Activated naive CD4-positive, alpha-beta T cell (primary cell): ENCODE results near the gene FZR1.
"Not testable (repeated sequence)": the region's sequence is repeated elsewhere in the genome, so short reads cannot be mapped to it uniquely, and the experiment has no call there.

Experiments
- DNase-seq, 4 experiments: peaks; one replicate each; lab custom pipeline; 2025; lab: John Stamatoyannopoulos, UW

Gene FZR1

GRCh38 chr19:3514930-3515329 is 8.8 kb downstream of the FZR1 start:
- DNase-seq, result no peak

- no peak for DNase-seq
These were observed 9.8 kb downstream of the FZR1 start for GRCh38 chr19:3515891-3516422.

- DNase-seq, result peak in 1 of 4 experiments; percentile 27
These were observed 10.6 kb downstream of the FZR1 start for GRCh38 chr19:3516675-3517207.

GRCh38 chr19:3517638-3518037 is 11.5 kb downstream of the FZR1 start:
- DNase-seq, result no peak

GRCh38 chr19:3518255-3518654 is 12.1 kb downstream of the FZR1 start:
- DNase-seq, result no peak

- no peak for DNase-seq
These were observed 12.5 kb downstream of the FZR1 start for GRCh38 chr19:3518659-3519058.

- no peak for DNase-seq
These were observed 13.0 kb downstream of the FZR1 start for GRCh38 chr19:3519126-3519525.

- no peak for DNase-seq
These were observed 14.3 kb downstream of the FZR1 start for GRCh38 chr19:3520166-3521103.

- DNase-seq, result no peak
These were observed 15.0 kb downstream of the FZR1 start for GRCh38 chr19:3521104-3521445.

- DNase-seq, result no peak
These were observed 16.6 kb downstream of the FZR1 start for GRCh38 chr19:3522421-3523360.

GRCh38 chr19:3523361-3524077 is 17.4 kb downstream of the FZR1 start:
- DNase-seq, result no peak

- DNase-seq, result no peak
These were observed 18.1 kb downstream of the FZR1 start for GRCh38 chr19:3524078-3524842.

GRCh38 chr19:3524904-3525451 is 18.9 kb downstream of the FZR1 start:
- no peak for DNase-seq

- DNase-seq, result no peak
These were observed 20.6 kb downstream of the FZR1 start for GRCh38 chr19:3526507-3527237.

- no peak for DNase-seq
These were observed 21.3 kb downstream of the FZR1 start for GRCh38 chr19:3527238-3527910.

GRCh38 chr19:3528080-3528479 is 22.0 kb downstream of the FZR1 start:
- no peak for DNase-seq

GRCh38 chr19:3528539-3529211 is 22.6 kb downstream of the FZR1 start:
- DNase-seq, result no peak

- DNase-seq, result not testable (repeated sequence)
These were observed 23.2 kb downstream of the FZR1 start for GRCh38 chr19:3529299-3529698.

GRCh38 chr19:3530389-3530788 is 24.3 kb downstream of the FZR1 start:
- no peak for DNase-seq
